Ectodermal cell (in vitro differentiated cells): Measurements from ENCODE around the gene CYP2A7. TPM values are rescaled to one million over a fixed set of nuclear protein-coding genes. Genes with fewer than 3 reads are reported as not detected.
"Not testable (repeated sequence)": the region's sequence is repeated elsewhere in the genome, so short reads cannot be mapped to it uniquely, and the experiment has no call there.

Experiments used
- H3K27ac ChIP-seq: 2 replicates; pipeline ENCODE4 v1.7.0; 2013; ENCODE audit warnings: mild to moderate bottlenecking, low read depth, low read length; ENCODE audit not compliant: insufficient read depth, poor library complexity, severe bottlenecking
- H3K27me3 ChIP-seq: 2 replicates; pipeline ENCODE4 v1.7.0; 2013; ENCODE audit warnings: mild to moderate bottlenecking, low read length; ENCODE audit not compliant: insufficient read depth, control insufficient read depth, poor library complexity, severe bottlenecking
- H3K36me3 ChIP-seq: one replicate; pipeline ENCODE4 v1.7.0; 2013; ENCODE audit warnings: low read length; ENCODE audit not compliant: control insufficient read depth, insufficient read depth
- H3K4me1 ChIP-seq: one replicate; pipeline ENCODE4 v1.7.0; 2013; ENCODE audit warnings: low read length; ENCODE audit not compliant: control insufficient read depth, insufficient read depth
- H3K4me3 ChIP-seq: 2 replicates; pipeline ENCODE4 v1.7.0; 2013; ENCODE audit warnings: low read depth, low read length, control low read depth; ENCODE audit not compliant: insufficient read depth
- H3K9me3 ChIP-seq: 2 replicates; pipeline ENCODE4 v1.7.0; 2013; ENCODE audit warnings: mild to moderate bottlenecking, low read length, moderate library complexity; ENCODE audit not compliant: control insufficient read depth
- WGBS, 2 experiments: methylation state at CpG; one replicate each; pipeline ENCODE4 v1.1.7; 2013; ENCODE audit warnings: missing lambda C conversion rate in 2 of 2; 5-methylcytosine and 5-hydroxymethylcytosine counted together
- polyA plus RNA-seq, 4 experiments: library from polyadenylated mRNA; stranded (reverse); fragments of 50-300 nt; gene quantifications; one replicate each; pipeline ENCODE4 v1.2.3, GENCODE V29; 2013

CYP2A7 gene, protein sequence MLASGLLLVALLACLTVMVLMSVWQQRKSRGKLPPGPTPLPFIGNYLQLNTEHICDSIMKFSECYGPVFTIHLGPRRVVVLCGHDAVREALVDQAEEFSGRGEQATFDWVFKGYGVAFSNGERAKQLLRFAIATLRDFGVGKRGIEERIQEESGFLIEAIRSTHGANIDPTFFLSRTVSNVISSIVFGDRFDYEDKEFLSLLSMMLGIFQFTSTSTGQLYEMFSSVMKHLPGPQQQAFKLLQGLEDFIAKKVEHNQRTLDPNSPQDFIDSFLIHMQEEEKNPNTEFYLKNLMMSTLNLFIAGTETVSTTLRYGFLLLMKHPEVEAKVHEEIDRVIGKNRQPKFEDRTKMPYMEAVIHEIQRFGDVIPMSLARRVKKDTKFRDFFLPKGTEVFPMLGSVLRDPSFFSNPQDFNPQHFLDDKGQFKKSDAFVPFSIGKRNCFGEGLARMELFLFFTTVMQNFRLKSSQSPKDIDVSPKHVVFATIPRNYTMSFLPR
- polyA plus RNA-seq (2013, experiment 1 of 4), result not detected
- polyA plus RNA-seq (2013, experiment 2 of 4), result not detected
- not detected for polyA plus RNA-seq (2013, experiment 3 of 4)
- not detected for polyA plus RNA-seq (2013, experiment 4 of 4)

GRCh38 chr19:40882062-40882461 is at the start of gene CYP2A7:
Gene CYP2A7, minus strand, starts transcription at chr19:40882231. Its CDS starts 21 bp downstream, at chr19:40882210.
- H3K9me3 ChIP-seq, H3K36me3 ChIP-seq: not testable (repeated sequence)
- WGBS, 2 experiments, result 87 to 89% methylated on average over 2 to 3 of the region's 3 CpGs

GRCh38 chr19:40930799-40931198 is 48.8 kb upstream of the CYP2A7 start:
- H3K4me3 ChIP-seq, H3K27me3 ChIP-seq, H3K36me3 ChIP-seq, H3K4me1 ChIP-seq, H3K27ac ChIP-seq, H3K9me3 ChIP-seq: not testable (repeated sequence)
- 87 to 91% methylated on average over 2 of the region's 2 CpGs for WGBS, 2 experiments

More at GRCh38 chr19:40882062-40882461, at the start of gene CYP2A7:
- peaks cover 15% of the 10 kb centered on the region for H3K27me3 ChIP-seq
- H3K4me1 ChIP-seq, H3K4me3 ChIP-seq, H3K27ac ChIP-seq: not testable (repeated sequence)

DNA sequence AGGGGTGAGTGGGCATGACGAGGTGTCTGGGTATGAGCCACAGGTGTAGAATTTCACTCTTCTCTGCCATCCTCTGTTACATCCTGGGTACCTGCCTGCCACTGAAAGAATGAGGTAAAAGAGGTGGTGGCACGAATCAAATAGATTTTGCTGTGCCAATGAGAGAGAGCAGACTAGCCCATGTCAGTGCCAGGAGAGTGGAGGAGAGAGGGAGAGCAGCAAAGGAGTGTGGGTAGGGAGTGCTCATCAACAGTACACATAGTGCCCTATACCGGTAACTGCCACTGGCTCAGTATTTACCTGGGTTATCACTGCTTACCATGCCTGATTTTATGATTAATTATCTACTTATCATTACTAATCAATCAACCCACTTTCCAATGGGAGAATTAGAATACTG is 47.9 kb upstream of the CYP2A7 start:
- 76 to 93% methylated on average over 2 of the region's 3 CpGs for WGBS, 2 experiments
- H3K4me1 ChIP-seq, H3K9me3 ChIP-seq, H3K4me3 ChIP-seq, H3K36me3 ChIP-seq, H3K27ac ChIP-seq, H3K27me3 ChIP-seq: not testable (repeated sequence)

GRCh38 chr19:40928850-40929249 is 46.8 kb upstream of the CYP2A7 start:
- Histone ChIP-seq H3K27me3 (no peaks in the 10 kb centered on the region), H3K9me3 (no peaks in the 10 kb centered on the region), H3K4me1 (no peaks in the 10 kb centered on the region), H3K27ac (no peak overlapping the region), H3K4me3 (no peak overlapping the region), H3K36me3 (no peaks in the 10 kb centered on the region)
- 87 to 97% methylated on average over 1 of the region's 1 CpG for WGBS, 2 experiments

GRCh38 chr19:40927567-40927966 is 45.5 kb upstream of the CYP2A7 start:
- Histone ChIP-seq H3K4me3 (no peak overlapping the region), H3K4me1 (no peaks in the 10 kb centered on the region), H3K27me3 (no peaks in the 10 kb centered on the region), H3K27ac (no peak overlapping the region), H3K36me3 (no peaks in the 10 kb centered on the region), H3K9me3 (no peaks in the 10 kb centered on the region)
- WGBS, 2 experiments, result 72 to 82% methylated on average over 3 of the region's 3 CpGs

DNA sequence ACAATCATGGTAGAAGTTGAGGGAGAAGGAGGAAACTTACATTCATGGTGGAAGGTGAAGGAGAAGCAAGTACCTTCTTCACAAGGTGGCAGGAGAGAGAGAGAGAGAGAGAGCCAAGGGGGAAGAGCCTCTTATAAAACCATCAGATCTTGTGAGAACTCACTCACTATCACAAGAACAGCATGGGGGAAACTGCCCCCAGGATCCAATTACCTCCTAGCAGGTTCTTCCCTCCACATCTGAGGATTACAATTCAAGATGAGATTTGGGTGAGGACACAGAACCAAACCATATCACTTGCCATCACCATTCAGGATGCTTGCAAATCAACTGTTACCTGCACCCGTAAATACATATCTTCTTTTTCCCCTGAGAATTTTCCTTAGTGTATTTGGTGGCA is 44.2 kb upstream of the CYP2A7 start:
- H3K4me3 ChIP-seq, H3K36me3 ChIP-seq, H3K9me3 ChIP-seq, H3K27ac ChIP-seq, H3K4me1 ChIP-seq, H3K27me3 ChIP-seq: not testable (repeated sequence)
- WGBS, 2 experiments, result 80 to 91% methylated on average over 1 of the region's 1 CpG

DNA sequence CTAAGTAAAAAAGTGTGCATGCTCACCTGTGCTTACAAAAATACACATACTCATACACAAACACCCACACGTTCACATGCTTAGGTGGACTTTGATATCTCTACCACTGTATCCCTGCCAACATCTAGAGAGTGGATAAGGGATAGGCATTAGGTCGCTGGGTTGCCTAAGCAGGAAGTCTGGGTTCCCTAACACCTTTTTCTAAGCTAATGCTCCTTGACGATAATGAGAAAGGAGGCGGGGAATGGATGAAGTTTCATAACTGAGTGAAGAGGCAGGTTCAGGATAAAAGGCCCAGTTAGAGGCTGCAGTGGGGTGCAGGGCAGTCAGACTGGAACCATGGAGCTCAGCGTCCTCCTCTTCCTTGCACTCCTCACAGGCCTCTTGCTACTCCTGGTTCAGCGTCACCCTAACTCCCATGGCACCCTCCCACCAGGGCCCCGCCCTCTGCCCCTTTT is 41.9 kb upstream of the CYP2A7 start:
- no peak overlapping the region for H3K4me3 ChIP-seq
- no peaks in the 10 kb centered on the region for H3K27me3 ChIP-seq
- no peaks in the 10 kb centered on the region for H3K4me1 ChIP-seq
- no peaks in the 10 kb centered on the region for H3K36me3 ChIP-seq
- 94 to 95% methylated on average over 7 of the region's 7 CpGs for WGBS, 2 experiments
- H3K27ac ChIP-seq, result no peak overlapping the region
- peaks cover 2% of the 10 kb centered on the region for H3K9me3 ChIP-seq

DNA sequence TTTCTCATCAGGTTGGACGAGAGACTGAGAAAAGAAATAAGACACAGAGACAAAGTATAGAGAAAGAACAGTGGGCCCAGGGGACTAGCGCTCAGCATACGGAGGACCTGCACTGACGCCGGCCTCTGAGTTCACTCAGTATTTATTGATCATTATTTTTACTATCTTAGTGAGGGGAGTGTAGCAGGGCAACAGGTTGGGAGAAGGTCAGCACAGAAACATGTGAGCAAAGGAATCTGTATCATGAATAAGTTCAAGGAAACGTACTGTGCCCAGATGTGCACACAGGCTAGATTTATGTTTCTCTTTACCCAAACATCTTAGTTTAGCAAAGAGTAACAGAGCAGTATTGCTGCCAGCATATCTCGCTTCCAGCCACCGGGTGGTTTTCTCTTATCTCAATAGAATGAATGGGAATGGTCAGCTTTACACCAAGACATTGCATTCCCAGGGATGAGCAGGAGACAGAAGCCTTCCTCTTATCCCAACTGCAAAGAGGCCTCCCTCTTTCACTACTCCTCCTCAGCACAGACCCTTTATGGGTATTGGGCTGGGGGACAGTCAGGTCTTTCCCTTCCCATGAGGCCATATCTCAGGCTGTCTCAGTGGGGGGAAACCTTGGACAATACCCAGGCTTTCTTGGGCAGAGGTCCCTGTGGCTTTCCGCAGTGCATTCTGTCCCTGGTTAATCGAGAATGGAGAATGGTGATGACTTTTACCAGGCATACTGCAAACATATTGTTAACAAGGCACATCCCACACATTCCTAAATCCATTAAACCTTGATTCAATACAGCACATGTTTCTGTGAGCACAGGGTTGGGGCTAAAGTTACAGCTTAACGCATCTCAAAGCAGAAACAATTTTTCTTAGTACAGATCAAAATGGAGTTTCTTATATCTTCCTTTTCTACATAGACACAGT is 40.5 kb upstream of the CYP2A7 start:
- not testable (repeated sequence) for H3K36me3 ChIP-seq, H3K9me3 ChIP-seq, H3K27me3 ChIP-seq, H3K27ac ChIP-seq, H3K4me1 ChIP-seq, H3K4me3 ChIP-seq
- 79 to 84% methylated on average over 11 of the region's 11 CpGs for WGBS, 2 experiments

GRCh38 chr19:40921005-40921897 is 39.2 kb upstream of the CYP2A7 start:
- Histone ChIP-seq H3K27me3 (no peaks in the 10 kb centered on the region), H3K4me3 (no peak overlapping the region), H3K36me3 (no peaks in the 10 kb centered on the region), H3K4me1 (no peaks in the 10 kb centered on the region), H3K9me3 (peaks cover 2% of the 10 kb centered on the region), H3K27ac (no peak overlapping the region)
- 79 to 81% methylated on average over 9 of the region's 9 CpGs for WGBS, 2 experiments
